Mammary epithelial cell (primary cell): Measurements from ENCODE around the gene SRP14.

ENCODE experiments used
- EZH2 ChIP-seq: IDR thresholded peaks from 2 replicates; pipeline ENCODE4 v1.6.1; 2012; ENCODE audit warnings: low read length, inconsistent platforms, borderline replicate concordance
- TF ChIP-seq, protein P1 (sequence below), 2 donors: IDR thresholded peaks in 1 of 2; conservative IDR thresholded peaks in 1 of 2; 2 replicates each; pipeline ENCODE4 v1.5.1; 2011 to 2012; ENCODE audit warnings: inconsistent platforms in 2 of 2, low read length in 2 of 2, mild to moderate bottlenecking in 2 of 2, control low read depth in 1 of 2, low read depth in 1 of 2; ENCODE audit not compliant: insufficient read depth in 1 of 2; ENCODE audit errors: extremely low read depth in 1 of 2

DNA sequence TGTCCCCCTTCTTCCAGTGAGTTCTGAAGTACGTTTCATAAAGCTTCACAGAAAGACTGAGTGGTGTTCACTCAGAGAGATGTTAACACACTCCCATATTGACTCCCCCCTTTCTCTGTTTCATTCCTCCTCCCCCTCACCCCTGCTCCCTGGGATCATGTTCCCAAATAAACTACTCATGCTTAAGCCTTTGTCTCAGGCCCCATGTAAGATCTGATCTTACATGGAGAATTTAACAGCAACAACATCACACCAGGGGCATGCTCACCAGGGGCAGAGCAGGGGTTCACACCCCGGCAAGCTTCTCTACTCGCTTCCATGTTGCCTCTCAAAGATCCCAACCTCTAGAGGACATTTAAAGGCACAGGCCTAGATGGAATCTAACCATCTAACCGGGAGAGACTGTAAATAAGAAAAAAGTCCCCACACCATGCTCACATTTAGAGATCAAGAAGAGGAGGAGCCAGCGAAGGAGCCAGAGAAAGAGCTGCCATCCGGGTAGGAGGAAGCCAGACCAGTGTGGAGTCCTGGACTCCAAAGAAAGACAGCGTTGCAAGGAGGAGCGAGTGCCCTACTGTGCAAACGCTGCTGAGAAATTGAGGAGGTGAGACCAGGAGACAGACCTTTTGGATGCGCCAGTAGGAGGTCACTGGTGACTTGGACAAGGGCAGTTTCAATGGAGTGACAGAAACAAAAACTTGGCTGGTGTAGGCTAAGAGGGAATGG lies 21.4 kb upstream of the SRP14 start:
- TF ChIP-seq, protein P1, sequence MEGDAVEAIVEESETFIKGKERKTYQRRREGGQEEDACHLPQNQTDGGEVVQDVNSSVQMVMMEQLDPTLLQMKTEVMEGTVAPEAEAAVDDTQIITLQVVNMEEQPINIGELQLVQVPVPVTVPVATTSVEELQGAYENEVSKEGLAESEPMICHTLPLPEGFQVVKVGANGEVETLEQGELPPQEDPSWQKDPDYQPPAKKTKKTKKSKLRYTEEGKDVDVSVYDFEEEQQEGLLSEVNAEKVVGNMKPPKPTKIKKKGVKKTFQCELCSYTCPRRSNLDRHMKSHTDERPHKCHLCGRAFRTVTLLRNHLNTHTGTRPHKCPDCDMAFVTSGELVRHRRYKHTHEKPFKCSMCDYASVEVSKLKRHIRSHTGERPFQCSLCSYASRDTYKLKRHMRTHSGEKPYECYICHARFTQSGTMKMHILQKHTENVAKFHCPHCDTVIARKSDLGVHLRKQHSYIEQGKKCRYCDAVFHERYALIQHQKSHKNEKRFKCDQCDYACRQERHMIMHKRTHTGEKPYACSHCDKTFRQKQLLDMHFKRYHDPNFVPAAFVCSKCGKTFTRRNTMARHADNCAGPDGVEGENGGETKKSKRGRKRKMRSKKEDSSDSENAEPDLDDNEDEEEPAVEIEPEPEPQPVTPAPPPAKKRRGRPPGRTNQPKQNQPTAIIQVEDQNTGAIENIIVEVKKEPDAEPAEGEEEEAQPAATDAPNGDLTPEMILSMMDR (conservative IDR thresholded peaks at IDR 0.05 in 1 of 2, IDR thresholded peaks at IDR 0.05 in 1 of 2; ENCODE audit: extremely low read depth in 1 of 2, insufficient read depth in 1 of 2, low read depth in 1 of 2, low read length in 2 of 2): no peak
- TF ChIP-seq EZH2: no peak
